Measurements from ENCODE around the gene ACTN3.

ACTN3 gene

GRCh38 chr11:66549696-66550095, 3.0 kb downstream of the ACTN3 start:
- Histone ChIP-seq H4K5ac (ENCODE audit: low read length) (no peak overlapping the region), H3K27ac (ENCODE audit: low read depth, low read length) (no peak overlapping the region), H2BK120ac (ENCODE audit: low read depth, low read length) (no peak overlapping the region), H3K56ac (ENCODE audit: low read length) (no peak overlapping the region), H3K79me1 (ENCODE audit: low read length) (no peaks in the 10 kb centered on the region), H3K4ac (ENCODE audit: low read depth, low read length) (no peak overlapping the region), H2BK5ac (ENCODE audit: low read length) (no peak overlapping the region), H3K4me2 (ENCODE audit: low read length) (no peak overlapping the region), H4K8ac (ENCODE audit: low read depth, low read length) (no peak overlapping the region), H3K23ac (ENCODE audit: low read length) (no peak overlapping the region), H2AK5ac (ENCODE audit: low read length) (no peak overlapping the region), H3K4me3 (ENCODE audit: low read length) (no peak overlapping the region), H2BK15ac (replicated peaks; ENCODE audit: low read depth) (no peak overlapping the region), H3K4me1 (ENCODE audit: control insufficient read depth, low read depth, low read length) (no peaks in the 10 kb centered on the region), H3K9ac (ENCODE audit: low read length) (no peak overlapping the region), H3K18ac (ENCODE audit: low read length) (no peak overlapping the region), H3K27me3 (ENCODE audit: insufficient read depth, low read length, poor library complexity) (no peaks in the 10 kb centered on the region), H3K36me3 (ENCODE audit: control insufficient read depth, insufficient read depth, low read length) (no peaks in the 10 kb centered on the region), H3K79me2 (ENCODE audit: control insufficient read depth, insufficient read depth, low read length) (no peaks in the 10 kb centered on the region)
- no CpG with 5 or more reads among the region's 3 CpGs for WGBS (ENCODE audit: extremely low coverage, insufficient coverage, low lambda C conversion rate)
- DNase-seq: no peak

- no peaks in the 10 kb centered on the region for H3K4me1 ChIP-seq (ENCODE audit: control insufficient read depth, low read depth, low read length)
- H3K4me3 ChIP-seq (ENCODE audit: low read length): no peak overlapping the region
- H3K9ac ChIP-seq (ENCODE audit: low read length): no peak overlapping the region
- no peak overlapping the region for H4K8ac ChIP-seq (ENCODE audit: low read depth, low read length)
- no peak overlapping the region for H3K23ac ChIP-seq (ENCODE audit: low read length)
- H4K5ac ChIP-seq (ENCODE audit: low read length): no peak overlapping the region
- no peaks in the 10 kb centered on the region for H3K79me1 ChIP-seq (ENCODE audit: low read length)
- H2AK5ac ChIP-seq (ENCODE audit: low read length): no peak overlapping the region
- H2BK5ac ChIP-seq (ENCODE audit: low read length): no peak overlapping the region
- WGBS (ENCODE audit: extremely low coverage, insufficient coverage, low lambda C conversion rate): no CpG with 5 or more reads among the region's 4 CpGs
- DNase-seq: no peak
- H3K4ac ChIP-seq (ENCODE audit: low read depth, low read length): no peak overlapping the region
- H3K4me2 ChIP-seq (ENCODE audit: low read length): no peak overlapping the region
- H3K27me3 ChIP-seq (ENCODE audit: insufficient read depth, low read length, poor library complexity): no peaks in the 10 kb centered on the region
- H3K36me3 ChIP-seq (ENCODE audit: control insufficient read depth, insufficient read depth, low read length): no peaks in the 10 kb centered on the region
- H3K18ac ChIP-seq (ENCODE audit: low read length): no peak overlapping the region
- H2BK15ac ChIP-seq (replicated peaks; ENCODE audit: low read depth): no peak overlapping the region
- H3K79me2 ChIP-seq (ENCODE audit: control insufficient read depth, insufficient read depth, low read length): no peaks in the 10 kb centered on the region
- no peak overlapping the region for H3K56ac ChIP-seq (ENCODE audit: low read length)
- no peak overlapping the region for H3K27ac ChIP-seq (ENCODE audit: low read depth, low read length)
- H2BK120ac ChIP-seq (ENCODE audit: low read depth, low read length): no peak overlapping the region
Measured at GRCh38 chr11:66550887-66551286, 4.2 kb downstream of the ACTN3 start.

GRCh38 chr11:66554602-66555001, 7.9 kb downstream of the ACTN3 start:
- no CpG with 5 or more reads among the region's 5 CpGs for WGBS (ENCODE audit: extremely low coverage, insufficient coverage, low lambda C conversion rate)
- no peak overlapping the region for H3K18ac ChIP-seq (ENCODE audit: low read length)
- no peak overlapping the region for H2AK5ac ChIP-seq (ENCODE audit: low read length)
- H3K4ac ChIP-seq (ENCODE audit: low read depth, low read length): no peak overlapping the region
- no peak for DNase-seq
- no peak overlapping the region for H4K8ac ChIP-seq (ENCODE audit: low read depth, low read length)
- no peak overlapping the region for H2BK15ac ChIP-seq (replicated peaks; ENCODE audit: low read depth)
- H3K9ac ChIP-seq (ENCODE audit: low read length): no peak overlapping the region
- H3K36me3 ChIP-seq (ENCODE audit: control insufficient read depth, insufficient read depth, low read length): no peaks in the 10 kb centered on the region
- H3K27me3 ChIP-seq (ENCODE audit: insufficient read depth, low read length, poor library complexity): no peaks in the 10 kb centered on the region
- H3K23ac ChIP-seq (ENCODE audit: low read length): no peak overlapping the region
- no peak overlapping the region for H3K27ac ChIP-seq (ENCODE audit: low read depth, low read length)
- H3K4me1 ChIP-seq (ENCODE audit: control insufficient read depth, low read depth, low read length): no peaks in the 10 kb centered on the region
- no peak overlapping the region for H2BK120ac ChIP-seq (ENCODE audit: low read depth, low read length)
- no peak overlapping the region for H3K4me2 ChIP-seq (ENCODE audit: low read length)
- H3K56ac ChIP-seq (ENCODE audit: low read length): no peak overlapping the region
- no peaks in the 10 kb centered on the region for H3K79me1 ChIP-seq (ENCODE audit: low read length)
- H3K79me2 ChIP-seq (ENCODE audit: control insufficient read depth, insufficient read depth, low read length): no peaks in the 10 kb centered on the region
- no peak overlapping the region for H3K4me3 ChIP-seq (ENCODE audit: low read length)
- H2BK5ac ChIP-seq (ENCODE audit: low read length): no peak overlapping the region
- H4K5ac ChIP-seq (ENCODE audit: low read length): no peak overlapping the region

- Histone ChIP-seq H3K4me3 (ENCODE audit: low read length) (no peak overlapping the region), H3K27ac (ENCODE audit: low read depth, low read length) (no peak overlapping the region), H2BK120ac (ENCODE audit: low read depth, low read length) (no peak overlapping the region), H3K4ac (ENCODE audit: low read depth, low read length) (no peak overlapping the region), H3K36me3 (ENCODE audit: control insufficient read depth, insufficient read depth, low read length) (no peaks in the 10 kb centered on the region), H3K9ac (ENCODE audit: low read length) (no peak overlapping the region), H4K8ac (ENCODE audit: low read depth, low read length) (no peak overlapping the region), H3K79me2 (ENCODE audit: control insufficient read depth, insufficient read depth, low read length) (no peaks in the 10 kb centered on the region), H3K23ac (ENCODE audit: low read length) (no peak overlapping the region), H3K27me3 (ENCODE audit: insufficient read depth, low read length, poor library complexity) (no peaks in the 10 kb centered on the region), H2AK5ac (ENCODE audit: low read length) (no peak overlapping the region), H3K56ac (ENCODE audit: low read length) (no peak overlapping the region), H2BK5ac (ENCODE audit: low read length) (no peak overlapping the region), H3K79me1 (ENCODE audit: low read length) (no peaks in the 10 kb centered on the region), H3K4me1 (ENCODE audit: control insufficient read depth, low read depth, low read length) (no peaks in the 10 kb centered on the region), H3K18ac (ENCODE audit: low read length) (no peak overlapping the region), H3K4me2 (ENCODE audit: low read length) (no peak overlapping the region), H2BK15ac (replicated peaks; ENCODE audit: low read depth) (no peak overlapping the region), H4K5ac (ENCODE audit: low read length) (no peak overlapping the region)
- WGBS (ENCODE audit: extremely low coverage, insufficient coverage, low lambda C conversion rate): no CpG with 5 or more reads among the region's 3 CpGs
- no peak for DNase-seq
Measured at GRCh38 chr11:66555416-66555815, 8.7 kb downstream of the ACTN3 start.

- H2BK120ac ChIP-seq (ENCODE audit: low read depth, low read length): no peak overlapping the region
- no peak overlapping the region for H3K56ac ChIP-seq (ENCODE audit: low read length)
- no peaks in the 10 kb centered on the region for H3K27me3 ChIP-seq (ENCODE audit: insufficient read depth, low read length, poor library complexity)
- DNase-seq: no peak
- H3K23ac ChIP-seq (ENCODE audit: low read length): no peak overlapping the region
- no peak overlapping the region for H2BK5ac ChIP-seq (ENCODE audit: low read length)
- H3K4ac ChIP-seq (ENCODE audit: low read depth, low read length): no peak overlapping the region
- H4K8ac ChIP-seq (ENCODE audit: low read depth, low read length): no peak overlapping the region
- H4K5ac ChIP-seq (ENCODE audit: low read length): no peak overlapping the region
- H3K18ac ChIP-seq (ENCODE audit: low read length): no peak overlapping the region
- H2BK15ac ChIP-seq (replicated peaks; ENCODE audit: low read depth): no peak overlapping the region
- H2AK5ac ChIP-seq (ENCODE audit: low read length): no peak overlapping the region
- H3K79me1 ChIP-seq (ENCODE audit: low read length): no peaks in the 10 kb centered on the region
- no peaks in the 10 kb centered on the region for H3K79me2 ChIP-seq (ENCODE audit: control insufficient read depth, insufficient read depth, low read length)
- no peak overlapping the region for H3K27ac ChIP-seq (ENCODE audit: low read depth, low read length)
- no peaks in the 10 kb centered on the region for H3K36me3 ChIP-seq (ENCODE audit: control insufficient read depth, insufficient read depth, low read length)
- H3K4me2 ChIP-seq (ENCODE audit: low read length): no peak overlapping the region
- WGBS (ENCODE audit: extremely low coverage, insufficient coverage, low lambda C conversion rate): no CpG with 5 or more reads among the region's 7 CpGs
- H3K9ac ChIP-seq (ENCODE audit: low read length): no peak overlapping the region
- H3K4me3 ChIP-seq (ENCODE audit: low read length): no peak overlapping the region
- H3K4me1 ChIP-seq (ENCODE audit: control insufficient read depth, low read depth, low read length): no peaks in the 10 kb centered on the region
Measured at GRCh38 chr11:66556086-66556485, 9.4 kb downstream of the ACTN3 start.

GRCh38 chr11:66557733-66558326, 11.1 kb downstream of the ACTN3 start:
- Histone ChIP-seq H3K4me3 (ENCODE audit: low read length) (no peak overlapping the region), H3K36me3 (ENCODE audit: control insufficient read depth, insufficient read depth, low read length) (no peaks in the 10 kb centered on the region), H4K5ac (ENCODE audit: low read length) (no peak overlapping the region), H2BK5ac (ENCODE audit: low read length) (no peak overlapping the region), H2BK15ac (replicated peaks; ENCODE audit: low read depth) (no peak overlapping the region), H3K4me1 (ENCODE audit: control insufficient read depth, low read depth, low read length) (no peaks in the 10 kb centered on the region), H2AK5ac (ENCODE audit: low read length) (no peak overlapping the region), H3K18ac (ENCODE audit: low read length) (no peak overlapping the region), H3K23ac (ENCODE audit: low read length) (no peak overlapping the region), H3K56ac (ENCODE audit: low read length) (no peak overlapping the region), H4K8ac (ENCODE audit: low read depth, low read length) (no peak overlapping the region), H3K4me2 (ENCODE audit: low read length) (no peak overlapping the region), H3K27me3 (ENCODE audit: insufficient read depth, low read length, poor library complexity) (no peaks in the 10 kb centered on the region), H3K27ac (ENCODE audit: low read depth, low read length) (no peak overlapping the region), H3K79me1 (ENCODE audit: low read length) (no peaks in the 10 kb centered on the region), H2BK120ac (ENCODE audit: low read depth, low read length) (no peak overlapping the region), H3K79me2 (ENCODE audit: control insufficient read depth, insufficient read depth, low read length) (no peaks in the 10 kb centered on the region), H3K9ac (ENCODE audit: low read length) (no peak overlapping the region), H3K4ac (ENCODE audit: low read depth, low read length) (no peak overlapping the region)
- no CpG with 5 or more reads among the region's 24 CpGs for WGBS (ENCODE audit: extremely low coverage, insufficient coverage, low lambda C conversion rate)
- no peak for DNase-seq

All from mesendoderm (in vitro differentiated cells).